Stimulated activated CD4-positive, alpha-beta T cell treated with anti-CD3 and anti-CD28 coated beads, TNF-alpha, amount 100 ng/mL, for 4 hours (primary cell): ENCODE results near the gene SMIM13.

Source experiments
- DNase-seq, 3 experiments: peaks; one replicate each; pipeline ENCODE4 v3.0.0-alpha.2; 2020; ENCODE audit warnings: low read depth in 3 of 3

Gene SMIM13

GRCh38 chr6:11121851-11122250 lies 28.2 kb downstream of the SMIM13 start:
- DNase-seq: no peak

- no peak for DNase-seq
Measured at GRCh38 chr6:11122380-11122779, 28.7 kb downstream of the SMIM13 start.

GRCh38 chr6:11123978-11124377 lies 30.3 kb downstream of the SMIM13 start:
- DNase-seq: no peak

GRCh38 chr6:11126876-11127275 lies 33.2 kb downstream of the SMIM13 start:
- DNase-seq: no peak

GRCh38 chr6:11128608-11129007 lies 35.0 kb downstream of the SMIM13 start:
- no peak for DNase-seq

- DNase-seq: no peak
Measured at GRCh38 chr6:11129908-11130565, 36.4 kb downstream of the SMIM13 start.

- DNase-seq: no peak
Measured at GRCh38 chr6:11130605-11131004, 37.0 kb downstream of the SMIM13 start.

GRCh38 chr6:11132194-11132888 lies 38.7 kb downstream of the SMIM13 start:
- DNase-seq: no peak

- DNase-seq: no peak
Measured at GRCh38 chr6:11133281-11133680, 39.6 kb downstream of the SMIM13 start.

- DNase-seq: no peak
Measured at GRCh38 chr6:11136809-11137208, 43.2 kb downstream of the SMIM13 start.

GRCh38 chr6:11139051-11139960 lies 45.7 kb downstream of the SMIM13 start:
- DNase-seq: no peak

- no peak for DNase-seq
Measured at GRCh38 chr6:11140056-11140455, 46.4 kb downstream of the SMIM13 start.

- DNase-seq: no peak
Measured at GRCh38 chr6:11141295-11141694, 47.7 kb downstream of the SMIM13 start.

- DNase-seq: no peak
Measured at GRCh38 chr6:11142296-11143027, 48.8 kb downstream of the SMIM13 start.

GRCh38 chr6:11143394-11144371 lies 50.0 kb downstream of the SMIM13 start:
- DNase-seq: no peak

- DNase-seq: peak; percentile 56 to 57 (median 56)
Measured at GRCh38 chr6:11144393-11144851, 50.8 kb downstream of the SMIM13 start.

- no peak for DNase-seq
Measured at GRCh38 chr6:11146117-11146826, 52.6 kb downstream of the SMIM13 start.

- DNase-seq: no peak
Measured at GRCh38 chr6:11149551-11149950, 55.9 kb downstream of the SMIM13 start.

GRCh38 chr6:11151488-11151887 lies 57.9 kb downstream of the SMIM13 start:
- DNase-seq: no peak

- no peak for DNase-seq
Measured at GRCh38 chr6:11152581-11152980, 58.9 kb downstream of the SMIM13 start.
